Smooth muscle cell of the brain vasculature (primary cell): ENCODE results near the gene GJD3.
"Not testable (repeated sequence)": the region's sequence is repeated elsewhere in the genome, so short reads cannot be mapped to it uniquely, and the experiment has no call there.

Source experiments
- DNase-seq: peaks from one replicate; pipeline ENCODE4 v3.0.0-alpha.2; 2012; ENCODE audit warnings: low read depth, low spot score

Gene GJD3

GRCh38 chr17:40367728-40368127, 3.2 kb upstream of the GJD3 start:
- DNase-seq, result not testable (repeated sequence)

- no peak for DNase-seq
Observed at GRCh38 chr17:40366861-40367518, 2.5 kb upstream of the GJD3 start.

GRCh38 chr17:40366076-40366860, 1.7 kb upstream of the GJD3 start:
- no peak for DNase-seq

GRCh38 chr17:40364906-40365305, 369 bp upstream of the GJD3 start:
- no peak for DNase-seq

- DNase-seq, result no peak
Observed at GRCh38 chr17:40363111-40363827, 1.3 kb downstream of the GJD3 start.

GRCh38 chr17:40362696-40363110, 1.8 kb downstream of the GJD3 start:
- no peak for DNase-seq

GRCh38 chr17:40361925-40362695, 2.4 kb downstream of the GJD3 start:
- DNase-seq, result no peak

- DNase-seq, result no peak
Observed at GRCh38 chr17:40361063-40361924, 3.2 kb downstream of the GJD3 start.

GRCh38 chr17:40360091-40360490, 4.4 kb downstream of the GJD3 start:
- DNase-seq, result no peak

GRCh38 chr17:40358323-40359038, 6.1 kb downstream of the GJD3 start:
- peak; percentile 67 for DNase-seq

GRCh38 chr17:40356990-40357881, 7.3 kb downstream of the GJD3 start:
- no peak for DNase-seq

- DNase-seq, result no peak
Observed at GRCh38 chr17:40355804-40356758, 8.5 kb downstream of the GJD3 start.

GRCh38 chr17:40355123-40355803, 9.3 kb downstream of the GJD3 start:
- DNase-seq, result no peak

GRCh38 chr17:40354221-40355122, 10.1 kb downstream of the GJD3 start:
- no peak for DNase-seq

- no peak for DNase-seq
Observed at GRCh38 chr17:40352779-40353394, 11.7 kb downstream of the GJD3 start.

GRCh38 chr17:40352237-40352778, 12.2 kb downstream of the GJD3 start:
- DNase-seq, result no peak
